Stimulated activated CD8-positive, alpha-beta memory T cell treated with anti-CD3 and anti-CD28 coated beads, Interleukin-4, amount 100 ng/mL, for 1 hour (primary cell): ENCODE measurements around the gene EHD2.
"Not testable (repeated sequence)": the region's sequence is repeated elsewhere in the genome, so short reads cannot be mapped to it uniquely, and the experiment has no call there.

ENCODE experiments used
- DNase-seq, 2 donors: peaks; one replicate each; pipeline ENCODE4 v3.0.0-alpha.2; 2020; ENCODE audit warnings: low read depth in 2 of 2, low spot score in 1 of 2

Gene EHD2

GRCh38 chr19:47746129-47746528 lies 32.9 kb downstream of the EHD2 start:
- not testable (repeated sequence) for DNase-seq

GRCh38 chr19:47749326-47749725 lies 36.1 kb downstream of the EHD2 start:
- DNase-seq: no peak

DNA sequence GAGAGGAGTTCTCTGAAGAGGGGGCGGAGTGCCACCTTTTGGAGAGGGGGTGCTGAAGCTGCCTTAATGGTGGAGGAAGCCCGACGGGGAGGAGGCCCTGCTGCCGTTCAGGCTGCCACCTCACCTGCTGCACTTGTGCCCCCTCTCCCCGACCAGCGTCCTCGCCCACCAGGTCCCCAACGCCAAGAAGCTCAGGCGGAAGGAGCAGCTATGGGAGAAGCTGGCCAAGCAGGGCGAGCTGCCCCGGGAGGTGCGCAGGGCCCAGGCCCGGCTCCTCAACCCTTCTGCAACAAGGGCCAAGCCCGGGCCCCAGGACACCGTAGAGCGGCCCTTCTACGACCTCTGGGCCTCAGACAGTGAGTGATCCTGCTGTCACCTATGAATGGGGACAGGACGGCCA lies 37.5 kb downstream of the EHD2 start:
- DNase-seq: no peak

DNA sequence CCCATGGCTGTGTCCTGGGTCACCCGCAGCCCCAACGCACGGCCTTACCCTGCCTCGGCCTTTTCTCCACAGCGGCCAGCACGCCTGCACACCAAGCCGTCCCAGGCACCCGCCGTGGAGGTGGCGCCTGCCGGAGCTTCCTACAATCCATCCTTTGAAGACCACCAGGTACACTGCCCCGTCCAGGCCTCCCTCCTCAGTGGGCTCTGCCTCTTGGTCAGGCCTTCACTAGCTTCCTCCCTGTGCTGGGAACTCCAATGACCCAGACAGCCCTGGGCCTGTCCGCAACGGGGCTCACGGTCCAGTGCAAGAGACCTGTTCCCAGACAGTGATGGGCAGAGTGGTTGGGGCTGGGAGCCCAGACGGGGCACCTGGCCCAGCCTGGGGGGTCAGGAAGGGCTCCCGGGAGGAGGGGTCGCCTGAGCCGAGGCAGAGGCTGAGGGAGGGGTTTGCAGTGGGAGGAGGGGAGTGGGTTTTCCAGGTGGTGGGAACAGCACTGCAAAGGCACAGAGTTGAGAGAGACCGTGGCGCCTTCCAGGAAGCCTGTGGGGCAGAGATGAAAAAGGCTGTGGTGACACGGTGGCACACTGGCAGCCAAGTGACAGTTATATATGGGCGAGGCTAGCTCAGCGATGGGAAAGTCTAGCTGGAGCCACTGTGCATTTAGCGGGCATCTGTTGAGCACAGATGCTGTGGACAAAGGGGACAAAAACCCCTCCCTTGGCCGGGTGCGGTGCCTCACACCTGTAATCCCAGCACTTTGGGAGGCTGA lies 39.4 kb downstream of the EHD2 start:
- DNase-seq: no peak

DNA sequence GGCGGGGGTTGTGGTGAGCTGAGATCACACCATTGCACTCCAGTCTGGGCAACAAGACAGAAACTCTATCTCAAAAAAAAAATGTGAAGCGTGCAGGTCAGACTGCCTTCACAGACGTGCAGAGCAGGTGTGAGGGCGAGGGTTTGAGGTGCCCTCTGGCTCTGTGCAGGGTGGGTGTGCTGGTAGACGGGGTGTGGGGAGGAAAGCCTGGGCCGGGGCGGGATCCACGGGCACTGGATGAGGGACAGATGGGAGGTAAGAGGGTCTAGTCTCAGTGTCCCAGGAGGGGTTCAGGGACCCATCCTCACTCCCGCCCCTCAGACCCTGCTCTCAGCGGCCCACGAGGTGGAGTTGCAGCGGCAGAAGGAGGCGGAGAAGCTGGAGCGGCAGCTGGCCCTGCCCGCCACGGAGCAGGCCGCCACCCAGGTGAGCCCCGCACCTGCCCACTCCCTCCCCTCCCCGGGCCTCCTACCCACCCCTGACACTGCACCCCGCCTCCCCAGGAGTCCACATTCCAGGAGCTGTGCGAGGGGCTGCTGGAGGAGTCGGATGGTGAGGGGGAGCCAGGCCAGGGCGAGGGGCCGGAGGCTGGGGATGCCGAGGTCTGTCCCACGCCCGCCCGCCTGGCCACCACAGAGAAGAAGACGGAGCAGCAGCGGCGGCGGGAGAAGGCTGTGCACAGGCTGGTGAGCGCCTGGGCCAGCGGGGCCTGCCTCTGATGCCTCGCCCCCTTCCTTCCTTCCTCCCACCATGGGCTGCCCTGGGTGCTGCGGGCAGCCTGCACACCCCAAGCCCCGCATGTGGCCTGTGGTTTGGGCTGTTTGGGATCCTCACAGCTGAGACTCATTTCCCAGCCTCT lies 41.2 kb downstream of the EHD2 start:
- no peak for DNase-seq

DNA sequence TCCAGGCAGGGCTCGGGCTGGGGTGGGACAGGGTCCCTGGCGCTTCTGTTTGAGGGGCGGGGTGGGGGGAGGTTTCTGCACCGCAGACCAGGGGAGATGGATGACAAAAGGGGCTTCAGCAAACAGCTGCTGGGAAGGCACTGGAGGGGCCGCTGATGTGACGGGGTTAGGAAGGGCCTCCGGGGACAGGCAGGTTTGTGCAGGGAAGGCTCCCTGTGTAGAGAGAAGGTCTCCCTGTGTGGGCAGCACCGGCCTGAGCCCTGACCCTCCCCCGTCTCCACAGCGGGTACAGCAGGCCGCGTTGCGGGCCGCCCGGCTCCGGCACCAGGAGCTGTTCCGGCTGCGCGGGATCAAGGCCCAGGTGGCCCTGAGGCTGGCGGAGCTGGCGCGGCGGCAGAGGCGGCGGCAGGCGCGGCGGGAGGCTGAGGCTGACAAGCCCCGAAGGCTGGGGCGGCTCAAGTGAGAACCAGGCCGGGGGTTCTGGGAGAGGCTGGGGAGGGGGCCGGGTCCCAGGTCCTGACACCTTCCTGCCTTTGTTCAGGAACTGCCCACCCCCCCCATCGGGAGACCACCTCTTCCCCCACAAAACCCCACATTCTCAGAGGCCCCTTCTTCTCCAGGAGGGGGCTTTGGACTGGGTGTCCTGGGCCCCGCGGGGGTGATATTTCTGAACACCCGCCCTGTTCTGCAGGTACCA lies 42.0 kb downstream of the EHD2 start:
- no peak for DNase-seq

GRCh38 chr19:47755762-47756626 lies 42.8 kb downstream of the EHD2 start:
- no peak for DNase-seq

GRCh38 chr19:47756627-47756929 lies 43.4 kb downstream of the EHD2 start:
- DNase-seq: no peak

DNA sequence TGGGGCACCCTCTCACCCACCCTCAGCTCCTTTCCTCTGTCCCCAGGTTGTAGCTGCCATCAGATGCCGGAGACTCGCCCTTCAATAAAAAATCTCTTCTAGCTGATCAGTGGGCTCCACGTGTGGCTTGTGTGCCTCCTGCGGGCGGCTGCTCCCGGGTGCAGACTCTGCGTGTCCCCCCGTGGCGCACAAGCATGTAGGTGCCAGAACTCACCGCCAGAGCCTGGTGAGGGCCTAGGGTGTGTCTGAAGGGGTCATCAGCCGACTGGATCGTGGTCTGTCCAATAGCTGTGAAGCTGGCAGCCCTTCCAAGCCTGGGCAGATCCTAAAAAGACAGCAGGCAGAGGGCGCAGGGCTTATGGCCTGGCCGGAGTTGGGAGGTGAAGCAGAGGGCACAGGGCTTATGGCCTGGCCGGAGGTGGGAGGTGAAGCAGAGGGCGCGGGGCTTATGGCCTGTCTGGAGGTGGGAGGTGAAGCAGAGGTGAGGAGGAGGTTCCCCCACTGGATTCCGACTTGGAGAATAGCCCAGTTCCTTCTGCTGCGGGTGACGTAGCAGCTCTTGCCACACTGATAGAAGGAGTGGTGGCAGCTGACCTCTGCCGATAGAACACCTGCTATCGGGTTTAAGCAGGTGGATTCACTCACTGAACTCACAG lies 43.9 kb downstream of the EHD2 start:
- DNase-seq: no peak

- no peak for DNase-seq
Observed at GRCh38 chr19:47757617-47758442, 44.6 kb downstream of the EHD2 start.

DNA sequence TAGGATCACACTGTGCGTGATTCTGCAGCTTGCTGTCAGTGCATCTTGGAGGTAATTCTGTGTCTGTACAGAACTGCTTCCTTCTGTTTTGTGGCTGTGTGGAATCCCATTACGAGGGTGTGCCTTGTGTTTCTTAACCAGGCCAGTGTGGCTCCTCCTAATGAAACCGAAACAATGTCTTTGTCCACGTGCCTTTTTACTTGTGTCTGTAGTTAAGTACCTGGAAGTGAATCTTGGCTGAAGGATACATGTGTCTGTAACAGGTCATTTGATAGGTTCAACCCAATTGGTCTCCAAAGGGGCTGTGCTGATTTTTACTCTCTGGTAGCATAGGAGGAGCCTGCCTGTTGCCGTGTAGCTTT lies 45.2 kb downstream of the EHD2 start:
- no peak for DNase-seq

DNA sequence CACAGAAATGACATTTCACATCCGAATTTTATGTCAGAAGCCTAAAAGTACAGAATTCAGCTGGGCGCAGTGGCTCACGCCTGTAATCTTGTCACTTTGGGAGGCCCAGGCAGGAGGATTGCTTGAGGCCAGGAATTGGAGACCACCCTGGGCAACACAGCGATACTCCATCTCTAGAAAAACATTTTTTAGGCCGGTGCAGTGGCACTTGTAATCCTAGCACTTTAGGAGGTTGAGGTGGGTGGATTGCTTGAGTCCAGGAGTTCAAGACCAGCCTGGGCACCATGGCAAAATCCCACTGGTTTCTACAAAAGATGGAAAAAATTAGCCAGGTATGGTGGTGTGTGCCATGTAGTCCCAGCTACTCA lies 47.4 kb downstream of the EHD2 start:
- no peak for DNase-seq

DNA sequence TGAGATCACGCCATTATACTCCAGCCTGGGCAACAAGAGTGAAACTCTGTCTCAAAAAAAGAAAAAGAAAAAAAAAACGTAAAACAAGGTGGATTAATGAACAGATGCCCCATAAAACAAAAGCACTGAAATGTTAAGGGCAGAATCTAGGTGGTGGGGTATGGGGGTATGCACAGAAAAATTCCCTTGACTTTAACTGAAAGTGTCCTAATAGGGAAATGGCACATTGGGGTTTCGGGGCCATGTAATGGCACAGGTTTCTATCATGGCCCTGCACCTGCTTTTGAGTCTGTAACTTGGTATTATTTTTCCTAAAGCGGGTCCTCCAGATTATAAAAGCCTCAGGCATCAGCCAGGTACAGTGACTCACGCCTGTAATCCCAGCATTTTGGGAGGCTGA lies 48.3 kb downstream of the EHD2 start:
- no peak for DNase-seq

DNA sequence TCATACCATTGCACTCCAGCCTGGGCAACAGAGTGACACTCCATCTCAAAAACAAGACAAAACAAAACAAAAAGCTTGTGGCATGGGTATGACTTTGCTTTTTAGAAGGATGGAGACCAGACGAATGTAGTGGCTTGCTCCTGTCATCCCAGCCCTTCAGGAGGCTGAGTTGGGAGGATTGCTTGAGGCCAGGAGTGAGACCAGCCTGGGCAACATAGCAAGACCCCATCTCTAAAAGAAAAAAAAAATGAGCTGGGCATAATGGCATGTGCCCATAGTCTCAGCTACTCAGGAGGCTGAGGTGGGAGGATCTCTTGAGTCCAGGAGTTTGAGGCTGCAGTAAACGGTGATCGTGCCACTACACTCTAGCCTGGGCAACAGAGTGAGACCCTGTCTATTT lies 48.9 kb downstream of the EHD2 start:
- no peak for DNase-seq

GRCh38 chr19:47762615-47763308 lies 49.5 kb downstream of the EHD2 start:
- DNase-seq: no peak

DNA sequence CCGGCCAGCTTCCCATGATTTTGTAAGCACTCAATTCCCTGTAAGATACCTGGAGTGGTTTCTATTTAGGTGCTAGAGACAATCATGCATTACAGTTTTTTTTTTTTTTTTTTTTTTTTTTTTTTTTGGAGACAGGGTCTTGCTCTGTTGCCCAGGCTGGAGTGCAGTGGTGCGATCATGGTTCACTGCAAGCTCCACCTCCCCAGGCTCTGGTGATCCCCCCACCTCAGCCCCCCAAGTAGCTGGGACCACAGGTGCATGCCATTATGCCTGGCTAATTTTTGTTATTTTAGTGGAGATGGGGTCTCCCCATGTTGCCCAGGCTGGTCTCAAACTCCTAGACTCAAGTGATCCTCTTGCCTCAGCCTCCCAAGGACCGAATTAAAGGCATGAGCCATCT lies 51.5 kb downstream of the EHD2 start:
- not testable (repeated sequence) for DNase-seq

DNA sequence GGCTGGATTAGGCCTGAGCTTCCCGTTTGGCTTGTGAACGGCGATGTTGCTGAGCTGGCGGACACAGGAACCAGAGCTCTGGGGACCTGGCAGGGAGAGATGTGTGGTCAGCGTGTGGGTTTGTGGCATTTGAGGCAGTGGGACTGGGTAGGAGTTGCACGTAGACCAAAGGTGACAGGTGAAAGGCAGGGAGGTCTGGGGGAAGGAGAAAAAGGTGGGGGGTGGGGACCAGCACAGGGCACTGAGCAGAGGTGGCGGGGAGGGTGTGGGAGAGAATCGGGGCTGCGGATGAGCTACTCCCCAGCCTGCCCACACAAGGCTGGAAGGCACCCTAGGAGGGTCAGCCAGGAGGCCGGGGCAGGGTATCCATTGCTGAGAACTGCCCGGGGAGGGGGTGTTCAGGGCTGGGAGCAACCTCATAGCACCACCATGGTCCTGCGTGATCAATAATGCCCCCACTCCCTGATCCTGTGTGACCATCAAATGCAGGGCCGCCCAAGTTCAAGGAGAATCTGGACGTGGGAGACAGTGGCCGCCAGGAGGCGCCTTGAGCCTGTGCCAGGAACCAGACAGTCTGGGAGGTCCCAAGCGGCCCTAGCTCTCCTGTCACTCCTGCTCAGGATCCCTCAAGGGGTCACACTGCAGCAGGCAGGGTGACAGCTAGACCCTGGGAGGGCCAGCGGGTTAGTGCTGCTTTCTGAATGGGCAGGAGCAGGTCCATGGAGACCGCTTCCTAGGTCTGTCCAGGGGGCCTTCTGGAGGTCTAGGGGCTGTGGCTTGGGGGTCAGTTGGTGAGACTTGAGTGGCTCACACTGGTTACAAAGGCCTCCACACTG lies 52.5 kb downstream of the EHD2 start:
- no peak for DNase-seq

GRCh38 chr19:47766359-47766620 lies 53.1 kb downstream of the EHD2 start:
- DNase-seq: no peak

DNA sequence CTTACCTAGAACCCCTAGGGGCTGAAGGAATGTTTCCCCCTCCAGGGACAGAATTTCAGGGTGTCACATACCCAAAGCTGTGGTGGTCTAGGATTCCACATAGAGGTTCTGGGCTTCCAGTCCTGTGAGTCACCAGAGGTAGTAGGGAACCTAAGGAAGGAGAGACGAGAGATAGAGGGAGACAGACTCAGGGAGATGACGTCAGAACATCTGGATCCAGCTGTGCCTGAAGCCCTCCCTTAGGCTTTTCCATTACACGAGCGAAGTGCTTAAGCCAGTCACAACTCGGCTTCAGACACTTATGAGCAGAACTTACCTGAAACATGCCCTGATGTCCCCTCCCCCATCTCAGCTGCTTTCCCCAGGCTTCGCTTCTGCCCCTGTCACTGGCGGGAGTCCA lies 53.4 kb downstream of the EHD2 start:
- DNase-seq: no peak
